Esophagus mucosa (tissue), 1 donor: ENCODE results near the gene KANTR. TPM values are rescaled to one million over a fixed set of nuclear protein-coding genes. Genes with fewer than 3 reads are reported as not detected.

Experiments
- ATAC-seq: fragments of 200-7000 bp; cut with Tn5 transposase; one replicate; pipeline ENCODE4 v1.9.1; 2020
- total RNA-seq: library from RNA; stranded (reverse); gene quantifications from one replicate; pipeline ENCODE4 v1.2.4, GENCODE V29; 2023
- donor health status: DM: yes; HTN: yes; CAD: no.

KANTR gene
- total RNA-seq, 1 donor from 2014 or later, result 6.6 TPM

GRCh38 chrX:53081925-53082772, 11.8 kb upstream of the KANTR start, which contains the start of gene TSPYL2:
TSS of gene TSPYL2 (plus strand) at chrX:53082367. CDS start at chrX:53082499, 132 bp downstream.
- peak; percentile 93 for ATAC-seq

- ATAC-seq, result no peak
These were observed 10.9 kb upstream of the KANTR start for GRCh38 chrX:53082773-53083616.

- ATAC-seq, result no peak
These were observed 9.8 kb upstream of the KANTR start for GRCh38 chrX:53084043-53084570.

GRCh38 chrX:53084863-53085262, 9.1 kb upstream of the KANTR start:
- no peak for ATAC-seq

- no peak for ATAC-seq
These were observed 8.2 kb upstream of the KANTR start for GRCh38 chrX:53085661-53086229.

- ATAC-seq, result no peak
These were observed 7.5 kb upstream of the KANTR start for GRCh38 chrX:53086464-53086863.

GRCh38 chrX:53087388-53087831, 6.5 kb upstream of the KANTR start:
- ATAC-seq, result no peak

GRCh38 chrX:53088136-53088974, 5.6 kb upstream of the KANTR start:
- ATAC-seq, result peak; percentile 85

- no peak for ATAC-seq
These were observed 4.6 kb upstream of the KANTR start for GRCh38 chrX:53089224-53089842.

GRCh38 chrX:53089925-53090324, 4.0 kb upstream of the KANTR start:
- ATAC-seq, result no peak

GRCh38 chrX:53091354-53091753, 2.6 kb upstream of the KANTR start:
- ATAC-seq, result no peak

- ATAC-seq, result peak; percentile 81
These were observed 726 bp upstream of the KANTR start for GRCh38 chrX:53093177-53093655.

GRCh38 chrX:53094582-53094905, 602 bp downstream of the KANTR start:
- no peak for ATAC-seq

GRCh38 chrX:53095796-53096195, 1.9 kb downstream of the KANTR start:
- ATAC-seq, result no peak

GRCh38 chrX:53114864-53115549, 21.1 kb downstream of the KANTR start:
- no peak for ATAC-seq

- peak; percentile 28 for ATAC-seq
These were observed 21.6 kb downstream of the KANTR start for GRCh38 chrX:53115550-53115874.

- no peak for ATAC-seq
These were observed 22.2 kb downstream of the KANTR start for GRCh38 chrX:53116101-53116500.

GRCh38 chrX:53122013-53122412, 28.1 kb downstream of the KANTR start:
- ATAC-seq, result no peak

GRCh38 chrX:53125506-53125905, 31.6 kb downstream of the KANTR start:
- ATAC-seq, result no peak

GRCh38 chrX:53126377-53126776, 32.4 kb downstream of the KANTR start:
- ATAC-seq, result no peak
